Fibroblast of lung (primary cell): ENCODE data around the gene SAYSD1. TPM values are rescaled to one million over a fixed set of nuclear protein-coding genes. Genes with fewer than 3 reads are reported as not detected.

ENCODE experiments used
- DNase-seq, 2 donors: peaks; one replicate each; pipeline versions ENCODE4 v3.0.0 to v3.0.0-alpha.2; 2010; ENCODE audit warnings: low read depth in 2 of 2
- H2AFZ ChIP-seq: 2 replicates; pipeline ENCODE4 v1.5.1; 2012; ENCODE audit warnings: low read length, control low read depth, inconsistent platforms
- H3K27ac ChIP-seq: 2 replicates; pipeline ENCODE4 v1.5.1; 2011; ENCODE audit warnings: low read length, control low read depth; ENCODE audit not compliant: insufficient read depth
- H3K27me3 ChIP-seq: 2 replicates; pipeline ENCODE4 v1.5.1; 2011; ENCODE audit warnings: mild to moderate bottlenecking, low read length; ENCODE audit not compliant: control insufficient read depth, insufficient read depth
- H3K36me3 ChIP-seq: 2 replicates; pipeline ENCODE4 v1.5.1; 2011; ENCODE audit warnings: low read length; ENCODE audit not compliant: control insufficient read depth, insufficient read depth
- H3K4me1 ChIP-seq: 2 replicates; pipeline ENCODE4 v1.5.1; 2011; ENCODE audit warnings: low read length; ENCODE audit not compliant: control insufficient read depth, insufficient read depth; ENCODE audit errors: extremely low read depth
- H3K4me2 ChIP-seq: 2 replicates; pipeline ENCODE4 v1.5.1; 2011; ENCODE audit warnings: low read length, control low read depth; ENCODE audit not compliant: insufficient read depth; ENCODE audit errors: extremely low read depth
- H3K4me3 ChIP-seq, 4 experiments: fragments of 200-600 bp in 1 of 4; sonication (generic) in 1 of 4; replicated peaks in 1 of 4; 2 replicates each; pipeline ENCODE4 v1.5.1; 2011 to 2016; ENCODE audit warnings: low read length in 4 of 4, low read depth in 3 of 4, mild to moderate bottlenecking in 3 of 4, control low read depth in 2 of 4, inconsistent platforms in 1 of 4, mixed read lengths in 1 of 4; ENCODE audit not compliant: insufficient read depth in 1 of 4; ENCODE audit errors: control extremely low read depth in 1 of 4
- H3K79me2 ChIP-seq: 2 replicates; pipeline ENCODE4 v1.5.1; 2012; ENCODE audit warnings: mild to moderate bottlenecking, low read length, inconsistent platforms; ENCODE audit not compliant: control insufficient read depth, insufficient read depth
- H3K9ac ChIP-seq: 2 replicates; pipeline ENCODE4 v1.5.1; 2011; ENCODE audit warnings: mild to moderate bottlenecking, low read length, control low read depth; ENCODE audit not compliant: insufficient read depth
- H3K9me3 ChIP-seq: 2 replicates; pipeline ENCODE4 v1.5.1; 2012; ENCODE audit warnings: low read depth, low read length; ENCODE audit not compliant: control insufficient read depth, insufficient read depth
- H4K20me1 ChIP-seq: 2 replicates; pipeline ENCODE4 v1.5.1; 2011; ENCODE audit warnings: low read length; ENCODE audit not compliant: control insufficient read depth, insufficient read depth; ENCODE audit errors: extremely low read depth
- EZH2 ChIP-seq: IDR thresholded peaks from 2 replicates; pipeline ENCODE4 v1.5.1; 2012; ENCODE audit warnings: low read length, control low read depth, mild to moderate bottlenecking; ENCODE audit errors: missing control alignments
- polyA plus RNA-seq, 2 donors: library from polyadenylated mRNA; depleted of rRNA in 1 of 2; stranded (reverse) in 1 of 2; unstranded in 1 of 2; fragments of >200 nt; gene quantifications; 2 replicates each; pipeline ENCODE4 v1.2.1, GENCODE V29; 2011 to 2012; ENCODE audit warnings: missing spikeins in 1 of 2
- total RNA-seq: library from RNA; depleted of rRNA; stranded (reverse); fragments of >200 nt; gene quantifications from 2 replicates; pipeline ENCODE4 v1.2.1, GENCODE V29; 2014
- TF ChIP-seq, protein P1 (sequence below), 2 donors: IDR thresholded peaks in 1 of 2; conservative IDR thresholded peaks in 1 of 2; 1 replicate in 1 of 2; 2 replicates in 1 of 2; pipeline ENCODE4 v1.5.1; 2011 to 2012; ENCODE audit warnings: low read length in 2 of 2, control low read depth in 1 of 2, inconsistent platforms in 1 of 2, low read depth in 1 of 2, mild to moderate bottlenecking in 1 of 2

SAYSD1 gene
- total and polyA plus RNA-seq, 2 donors (not counting 1 experiment from before 2014, with no cell fraction given): 11.9 to 13.9 TPM

DNA sequence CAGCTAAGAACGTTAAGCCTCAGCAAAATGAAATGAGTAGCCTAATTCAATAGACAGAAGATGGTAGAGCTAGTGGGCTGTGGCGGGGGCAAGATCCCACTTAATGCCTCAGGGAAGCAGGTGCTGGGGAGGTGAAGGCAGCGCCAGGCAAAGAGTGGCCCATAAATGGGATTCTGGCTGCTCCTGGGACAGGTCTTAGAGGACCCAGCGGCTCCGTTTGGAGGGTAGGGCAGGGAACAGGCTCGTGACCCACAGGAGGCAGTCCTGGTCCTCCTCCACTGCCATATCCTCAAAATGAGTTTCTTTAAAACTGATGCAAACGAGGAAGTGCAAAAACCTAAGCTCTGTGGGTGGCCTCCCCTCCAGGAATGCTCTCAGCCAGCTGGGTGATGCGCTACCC, 32.7 kb downstream of the SAYSD1 start:
- no peaks in the 10 kb centered on the region for H3K27me3 ChIP-seq
- H3K4me3 ChIP-seq: no peak overlapping the region
- H2AFZ ChIP-seq: no peak overlapping the region
- no peak overlapping the region for H3K9ac ChIP-seq
- H4K20me1 ChIP-seq: no peaks in the 10 kb centered on the region
- H3K27ac ChIP-seq: no peak overlapping the region
- no peak for DNase-seq
- no peaks in the 10 kb centered on the region for H3K4me1 ChIP-seq
- H3K4me2 ChIP-seq: no peak overlapping the region
- H3K9me3 ChIP-seq: no peaks in the 10 kb centered on the region
- TF ChIP-seq EZH2: no peak
- TF ChIP-seq, protein P1, sequence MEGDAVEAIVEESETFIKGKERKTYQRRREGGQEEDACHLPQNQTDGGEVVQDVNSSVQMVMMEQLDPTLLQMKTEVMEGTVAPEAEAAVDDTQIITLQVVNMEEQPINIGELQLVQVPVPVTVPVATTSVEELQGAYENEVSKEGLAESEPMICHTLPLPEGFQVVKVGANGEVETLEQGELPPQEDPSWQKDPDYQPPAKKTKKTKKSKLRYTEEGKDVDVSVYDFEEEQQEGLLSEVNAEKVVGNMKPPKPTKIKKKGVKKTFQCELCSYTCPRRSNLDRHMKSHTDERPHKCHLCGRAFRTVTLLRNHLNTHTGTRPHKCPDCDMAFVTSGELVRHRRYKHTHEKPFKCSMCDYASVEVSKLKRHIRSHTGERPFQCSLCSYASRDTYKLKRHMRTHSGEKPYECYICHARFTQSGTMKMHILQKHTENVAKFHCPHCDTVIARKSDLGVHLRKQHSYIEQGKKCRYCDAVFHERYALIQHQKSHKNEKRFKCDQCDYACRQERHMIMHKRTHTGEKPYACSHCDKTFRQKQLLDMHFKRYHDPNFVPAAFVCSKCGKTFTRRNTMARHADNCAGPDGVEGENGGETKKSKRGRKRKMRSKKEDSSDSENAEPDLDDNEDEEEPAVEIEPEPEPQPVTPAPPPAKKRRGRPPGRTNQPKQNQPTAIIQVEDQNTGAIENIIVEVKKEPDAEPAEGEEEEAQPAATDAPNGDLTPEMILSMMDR (conservative IDR thresholded peaks at IDR 0.05 in 1 of 2, IDR thresholded peaks at IDR 0.05 in 1 of 2; ENCODE audit: low read depth in 1 of 2, low read length in 2 of 2): no peak
- no peaks in the 10 kb centered on the region for H3K36me3 ChIP-seq
- no peaks in the 10 kb centered on the region for H3K79me2 ChIP-seq

DNA sequence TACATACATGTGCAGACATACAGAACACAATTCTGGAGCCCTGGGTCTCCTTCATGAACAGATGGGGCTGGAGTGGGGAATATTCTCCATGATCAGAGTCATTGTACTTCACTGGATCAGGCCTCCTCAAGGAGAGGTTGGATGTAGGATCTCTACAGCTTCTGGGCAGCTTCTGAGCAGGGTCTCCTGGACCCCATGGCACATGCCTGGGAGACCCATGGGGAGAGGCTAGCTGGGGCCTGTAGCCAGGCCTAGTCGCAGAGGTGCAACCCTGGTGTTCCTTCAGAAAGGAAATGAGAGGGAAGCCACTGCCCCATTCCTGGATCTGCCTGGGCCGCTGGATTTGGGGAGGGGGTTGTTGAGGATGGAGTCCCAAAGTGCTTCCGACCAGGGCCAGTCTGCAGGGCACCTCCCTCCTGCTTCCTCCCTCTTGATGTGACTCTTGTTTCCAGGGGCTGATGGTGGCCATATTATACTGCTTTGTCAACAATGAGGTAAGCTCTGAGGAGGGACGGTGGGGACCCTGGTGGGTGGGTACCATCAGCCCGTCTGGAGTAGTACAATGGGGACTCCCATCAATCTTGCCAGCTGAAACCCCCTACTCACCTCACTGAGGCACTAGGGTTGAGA, 34.6 kb downstream of the SAYSD1 start:
- H3K4me3 ChIP-seq: no peak overlapping the region
- no peaks in the 10 kb centered on the region for H3K4me1 ChIP-seq
- no peaks in the 10 kb centered on the region for H3K79me2 ChIP-seq
- no peak overlapping the region for H2AFZ ChIP-seq
- no peaks in the 10 kb centered on the region for H3K9me3 ChIP-seq
- H3K27me3 ChIP-seq: no peaks in the 10 kb centered on the region
- no peaks in the 10 kb centered on the region for H4K20me1 ChIP-seq
- TF ChIP-seq EZH2: no peak
- TF ChIP-seq, protein P1 (conservative IDR thresholded peaks at IDR 0.05 in 1 of 2, IDR thresholded peaks at IDR 0.05 in 1 of 2; ENCODE audit: low read depth in 1 of 2, low read length in 2 of 2): no peak
- no peaks in the 10 kb centered on the region for H3K36me3 ChIP-seq
- H3K27ac ChIP-seq: no peak overlapping the region
- H3K4me2 ChIP-seq: no peak overlapping the region
- H3K9ac ChIP-seq: no peak overlapping the region
- DNase-seq: no peak

DNA sequence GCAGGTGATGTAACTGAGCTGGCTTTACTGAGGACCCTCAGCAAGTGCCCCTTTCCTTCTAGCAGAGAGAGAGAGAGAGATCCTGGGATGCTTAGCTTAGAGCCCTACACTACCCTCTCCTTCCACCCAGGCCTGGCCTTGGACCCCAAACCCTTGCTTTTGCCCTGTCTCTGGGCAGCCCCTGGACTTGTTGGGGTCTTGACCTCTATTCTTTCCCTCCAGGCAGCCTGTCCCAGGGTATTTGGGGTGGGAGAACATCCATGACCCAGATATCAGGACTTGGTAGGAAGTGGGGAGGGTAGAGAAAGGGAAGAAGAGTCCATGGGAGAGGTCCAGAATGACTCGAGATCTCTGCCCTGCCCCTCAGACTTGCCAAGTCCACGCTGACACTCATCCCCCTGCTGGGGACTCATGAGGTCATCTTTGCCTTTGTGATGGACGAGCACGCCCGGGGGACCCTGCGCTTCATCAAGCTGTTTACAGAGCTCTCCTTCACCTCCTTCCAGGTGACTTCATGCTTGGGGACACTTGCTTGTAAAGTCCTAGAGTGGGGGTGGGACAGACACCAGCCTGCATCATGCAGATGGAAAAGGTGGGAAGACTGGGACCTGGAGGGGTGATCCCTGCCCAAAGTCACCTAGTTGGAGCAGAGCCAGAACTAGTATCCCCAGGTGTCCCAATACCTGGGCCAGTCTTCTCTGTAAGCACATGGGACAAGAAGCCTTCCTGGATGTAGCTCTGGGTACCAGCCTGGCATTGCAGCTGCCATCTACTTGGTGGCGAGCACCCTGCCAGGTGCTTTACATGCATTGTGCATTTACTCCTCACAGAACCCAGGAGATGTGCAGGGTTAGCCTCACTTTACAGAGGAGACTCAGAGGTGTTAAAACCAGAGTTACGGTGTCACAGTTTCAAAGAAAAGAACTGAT, 35.5 kb downstream of the SAYSD1 start:
- Histone ChIP-seq H3K27ac (no peak overlapping the region), H3K79me2 (no peaks in the 10 kb centered on the region), H2AFZ (no peak overlapping the region), H3K4me3 (no peak overlapping the region), H3K4me2 (no peak overlapping the region), H3K27me3 (no peaks in the 10 kb centered on the region), H4K20me1 (no peaks in the 10 kb centered on the region), H3K36me3 (no peaks in the 10 kb centered on the region), H3K4me1 (no peaks in the 10 kb centered on the region), H3K9me3 (no peaks in the 10 kb centered on the region), H3K9ac (no peak overlapping the region)
- TF ChIP-seq, protein P1 (conservative IDR thresholded peaks at IDR 0.05 in 1 of 2, IDR thresholded peaks at IDR 0.05 in 1 of 2; ENCODE audit: low read depth in 1 of 2, low read length in 2 of 2): no peak
- TF ChIP-seq EZH2: no peak
- no peak for DNase-seq
